GM19238 (cell line): ENCODE data around the gene POLR3H.
A peak's percentile ranks its signal among the peaks of the same experiment; 100 is the strongest.
"Not testable (repeated sequence)": the region's sequence is repeated elsewhere in the genome, so short reads cannot be mapped to it uniquely, and the experiment has no call there.

Experiments
- DNase-seq: peaks from one replicate; pipeline ENCODE4 v3.0.0; 2011; ENCODE audit warnings: low spot score; ENCODE audit not compliant: insufficient read length

POLR3H gene

GRCh38 chr22:41543854-41544670 is at the start of gene POLR3H:
Gene POLR3H (minus strand): TSS chr22:41544470. CDS start chr22:41544101, 369 bp downstream.
- DNase-seq: peak; percentile 98

- not testable (repeated sequence) for DNase-seq
Observed at GRCh38 chr22:41593336-41593960, 49.2 kb upstream of the POLR3H start.

GRCh38 chr22:41589391-41590241 is 45.3 kb upstream of the POLR3H start, which contains the start of gene PMM1:
Gene PMM1 (minus strand): TSS chr22:41589840. CDS start chr22:41589805, 35 bp downstream.
- DNase-seq: peak; percentile 100

DNA sequence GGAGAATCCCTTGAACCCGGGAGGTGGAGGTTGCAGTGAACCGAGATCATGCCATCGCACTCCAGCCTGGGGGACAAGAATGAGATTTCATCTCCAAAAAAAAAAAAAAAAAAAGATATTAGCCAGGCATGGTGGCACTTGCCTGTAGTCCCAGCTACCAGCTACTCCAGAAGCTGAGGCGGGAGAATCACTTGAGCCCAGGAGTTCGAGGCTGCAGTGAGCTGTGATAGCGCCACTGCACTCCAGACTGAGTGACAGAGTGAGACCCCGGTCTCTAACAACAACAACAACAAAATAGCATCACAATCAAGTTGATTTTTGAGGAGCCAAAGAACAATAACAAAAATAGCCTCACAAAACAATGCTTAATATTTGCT is 43.1 kb upstream of the POLR3H start:
- DNase-seq: no peak

DNA sequence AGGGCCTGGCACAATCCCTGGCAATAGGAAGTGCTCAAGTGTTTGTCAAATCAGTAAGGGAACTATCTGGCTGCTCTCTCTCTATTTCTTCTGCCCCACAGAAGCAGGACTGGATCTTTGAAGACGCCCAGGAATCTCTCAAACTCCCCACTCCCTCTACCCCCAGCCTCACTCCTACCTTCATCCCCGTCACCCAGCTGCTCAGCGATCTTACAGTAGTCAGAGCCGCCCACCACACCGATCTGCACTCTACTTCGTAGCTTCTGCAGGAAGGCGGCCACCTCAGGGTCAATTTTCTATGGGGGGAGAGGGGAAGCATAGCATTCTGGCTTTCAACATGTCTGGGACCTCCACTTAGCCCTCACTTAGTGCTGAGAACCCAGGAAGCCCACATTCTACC is 41.6 kb upstream of the POLR3H start:
- DNase-seq: no peak

DNA sequence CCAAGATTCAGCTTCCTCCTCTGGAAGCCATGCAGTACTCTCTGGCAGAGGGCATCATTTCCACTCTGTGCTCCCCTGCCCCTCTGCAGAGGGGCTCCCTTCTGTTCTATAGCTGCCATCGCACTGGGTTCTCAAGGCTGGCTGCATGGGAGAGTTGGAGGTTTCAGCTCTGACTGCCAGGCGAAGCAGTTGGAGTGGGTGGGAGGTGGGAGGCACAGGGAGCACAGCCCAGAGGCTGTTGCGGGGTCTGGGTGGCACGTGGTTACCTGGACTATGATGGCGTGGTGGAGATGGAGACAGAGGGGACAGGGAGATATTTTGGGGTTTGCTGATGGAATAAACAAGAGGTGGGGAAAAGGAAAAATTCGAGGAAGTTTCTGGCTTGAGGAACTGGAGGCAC is 40.6 kb upstream of the POLR3H start:
- DNase-seq: no peak

DNA sequence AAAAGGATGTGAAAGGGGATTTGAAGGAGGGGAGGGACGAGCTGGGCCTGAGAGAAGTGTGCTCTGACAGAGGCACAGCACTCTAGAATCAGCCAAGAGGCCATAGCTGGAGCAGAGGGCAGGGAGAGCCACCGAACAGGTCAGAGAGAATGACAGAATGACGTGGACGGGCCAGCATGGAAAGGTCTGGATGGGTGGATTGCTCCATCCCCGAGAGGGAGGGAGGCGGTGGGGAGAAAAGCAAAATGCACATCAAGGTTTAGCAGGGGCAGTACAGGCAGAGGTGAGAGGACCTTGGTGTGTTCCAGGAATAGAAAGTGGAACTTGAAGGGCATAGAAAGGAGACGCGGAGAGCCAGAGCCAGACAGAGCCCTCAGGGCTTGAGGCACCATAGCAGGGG is 38.4 kb upstream of the POLR3H start:
- DNase-seq: no peak

- DNase-seq: no peak
Observed at GRCh38 chr22:41579997-41580355, 35.7 kb upstream of the POLR3H start.

GRCh38 chr22:41579297-41579996 is 35.2 kb upstream of the POLR3H start:
- DNase-seq: no peak

- DNase-seq: no peak
Observed at GRCh38 chr22:41578818-41579217, 34.5 kb upstream of the POLR3H start.

DNA sequence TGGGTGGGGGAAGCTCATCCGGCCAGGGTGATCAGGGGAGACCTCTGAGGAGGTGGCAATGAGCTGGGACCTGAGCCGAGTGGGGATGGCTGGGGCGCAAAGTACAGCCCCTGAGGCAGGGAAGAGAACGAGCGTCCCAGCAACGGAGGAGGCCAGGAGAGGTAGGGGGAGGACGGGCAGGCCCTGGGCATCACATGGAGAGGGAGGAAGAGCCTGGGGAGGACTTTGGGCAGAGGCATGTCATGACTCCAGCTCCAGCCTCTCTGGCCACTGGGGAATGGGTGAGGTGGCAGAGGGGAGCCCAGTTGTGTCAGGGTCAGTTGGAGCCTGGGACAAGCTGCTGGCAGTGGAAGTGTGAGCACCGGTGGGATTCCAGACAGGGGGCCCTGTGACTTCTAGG is 33.8 kb upstream of the POLR3H start:
- DNase-seq: no peak

- no peak for DNase-seq
Observed at GRCh38 chr22:41576877-41577276, 32.6 kb upstream of the POLR3H start.

DNA sequence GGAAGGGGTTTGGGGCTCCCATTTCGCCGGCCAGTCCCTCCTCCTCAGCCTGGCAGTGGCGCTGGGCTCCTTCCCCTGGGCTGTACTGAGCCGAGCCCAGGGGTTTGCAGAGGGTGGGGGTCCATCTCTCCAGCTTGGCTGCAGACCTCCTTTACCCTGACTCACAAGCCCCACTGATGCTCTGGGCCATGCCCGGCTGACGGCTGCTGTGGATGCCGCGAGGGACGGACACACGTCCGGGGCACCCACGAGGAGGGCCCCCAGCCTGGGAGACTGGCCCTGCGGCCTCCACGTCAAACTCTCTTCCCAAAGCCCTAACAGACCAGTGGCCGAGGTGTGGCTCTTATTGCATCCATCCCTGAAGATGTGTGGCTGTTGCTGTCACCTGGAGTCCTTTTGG is 31.3 kb upstream of the POLR3H start:
- no peak for DNase-seq

GRCh38 chr22:41574847-41575381 is 30.6 kb upstream of the POLR3H start:
- no peak for DNase-seq

- DNase-seq: no peak
Observed at GRCh38 chr22:41573677-41574076, 29.4 kb upstream of the POLR3H start.

DNA sequence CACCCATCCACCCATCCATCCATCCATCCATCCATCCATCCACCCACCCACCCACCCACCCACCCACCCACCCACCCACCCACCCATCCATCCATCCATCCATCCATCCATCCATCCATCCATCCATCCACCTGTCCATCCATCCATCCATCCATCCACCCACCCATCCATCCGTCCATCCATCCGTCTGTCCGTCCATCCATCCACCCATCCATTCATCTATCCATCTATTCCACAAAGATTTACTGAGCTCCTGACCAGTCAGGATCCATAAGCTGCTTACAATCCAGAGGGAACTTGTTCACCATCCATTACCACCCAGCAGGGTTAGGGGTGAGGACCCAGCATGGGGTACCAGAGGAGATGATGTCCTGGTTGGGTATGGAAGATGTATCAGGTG is 28.0 kb upstream of the POLR3H start:
- DNase-seq: not testable (repeated sequence)

DNA sequence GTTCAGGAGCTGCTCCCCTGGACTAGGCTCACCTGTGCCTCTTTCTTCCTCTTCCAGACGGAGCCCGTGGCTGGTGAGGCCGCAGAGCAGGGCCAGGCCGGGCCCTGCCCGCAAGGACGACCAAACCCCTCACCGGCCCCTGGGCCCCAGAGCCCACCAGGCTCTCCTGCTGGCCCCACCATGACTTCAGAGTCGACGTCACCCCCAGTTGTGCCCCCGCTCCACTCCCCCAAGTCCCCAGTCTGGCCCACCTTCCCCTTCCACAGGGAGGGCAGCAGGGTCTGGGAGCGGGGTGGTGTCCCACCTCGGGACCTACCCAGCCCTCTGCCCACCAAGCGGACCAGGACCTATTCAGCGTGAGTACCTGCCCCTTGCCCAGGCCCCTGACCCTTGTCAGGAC is 27.5 kb upstream of the POLR3H start:
- no peak for DNase-seq

- no peak for DNase-seq
Observed at GRCh38 chr22:41570221-41570620, 26.0 kb upstream of the POLR3H start.

DNA sequence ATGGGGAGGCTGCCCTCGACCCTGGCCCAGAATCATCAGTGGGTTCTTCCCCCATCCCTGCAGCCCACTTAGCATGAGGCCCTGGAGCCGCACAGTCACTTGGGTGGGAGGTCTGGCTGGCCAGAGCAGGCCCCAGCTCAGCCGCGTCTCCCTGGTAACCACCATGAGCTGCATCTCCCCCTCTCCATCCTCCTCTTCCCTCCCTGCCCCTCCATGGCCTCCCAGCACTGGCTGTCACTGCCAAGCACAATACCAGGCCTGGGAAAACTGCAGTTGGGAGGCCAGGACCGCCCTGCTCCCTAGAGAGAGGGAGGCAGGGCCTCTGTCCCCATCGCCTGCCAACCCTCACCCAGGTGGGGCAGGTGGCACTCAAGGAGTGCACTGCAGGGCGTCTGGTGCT is 24.5 kb upstream of the POLR3H start:
- DNase-seq: no peak

DNA sequence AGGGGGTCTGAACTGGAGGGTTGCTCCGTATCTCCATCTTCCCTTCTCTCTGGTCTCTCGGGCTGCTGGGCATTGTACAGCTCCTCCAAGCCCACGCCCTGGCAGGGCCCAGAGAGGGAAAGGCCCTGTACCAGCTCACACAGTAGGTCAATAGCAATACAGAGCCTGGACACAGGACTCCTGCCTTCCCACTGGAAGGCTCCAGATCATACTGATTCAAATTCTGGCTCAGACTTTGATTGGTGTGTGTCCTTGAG is 23.2 kb upstream of the POLR3H start:
- DNase-seq: no peak

- DNase-seq: no peak
Observed at GRCh38 chr22:41565403-41566054, 21.3 kb upstream of the POLR3H start.
